ENCODE results near the gene NR5A1.

DNA sequence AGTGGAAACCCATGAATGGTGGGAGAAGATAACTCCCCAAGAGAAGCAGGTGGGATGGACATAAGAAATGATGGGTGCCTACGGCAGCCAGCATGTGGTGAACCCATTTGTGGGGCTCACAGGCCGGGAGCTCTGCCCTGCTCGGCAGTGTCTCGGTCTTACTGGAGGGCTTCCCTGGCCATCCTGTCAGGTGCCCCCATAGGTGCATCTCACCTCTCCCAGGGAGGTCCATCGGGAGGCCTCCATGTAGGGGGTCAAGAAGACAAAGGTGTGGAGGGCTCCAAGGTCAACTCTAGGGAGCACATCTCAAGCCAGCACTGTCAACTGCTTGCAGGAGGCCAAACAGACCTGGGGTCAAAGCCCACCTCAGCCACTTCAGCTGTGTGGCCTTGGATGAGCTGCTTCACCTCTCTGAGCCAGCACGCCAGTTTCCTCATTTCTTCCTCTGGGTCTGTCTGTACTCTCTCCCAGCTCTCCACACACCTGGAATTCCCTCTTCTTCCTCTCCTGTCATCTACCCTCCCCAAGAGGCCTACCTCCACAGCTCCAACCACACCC is 67.4 kb downstream of the NR5A1 start:
- TF ChIP-seq POLR2AphosphoS5 (IDR thresholded peaks at IDR 0.05) (no peak), CTCF (IDR thresholded peaks at IDR 0.05) (no peak), EP300 (IDR thresholded peaks at IDR 0.05) (no peak), POLR2A (IDR thresholded peaks at IDR 0.05; ENCODE audit: low read depth) (no peak)

Data from esophagus muscularis mucosa (tissue), 4 donors.